AG10803 (cell line): ENCODE measurements around the gene SRSF2.
"Not testable (repeated sequence)": the region's sequence is repeated elsewhere in the genome, so short reads cannot be mapped to it uniquely, and the experiment has no call there.

Source experiments
- DNase-seq: peaks from one replicate; pipeline ENCODE4 v3.0.0; 2010; ENCODE audit warnings: low read depth
- H3K4me3 ChIP-seq: 2 replicates; pipeline ENCODE4 v1.5.1; 2011; ENCODE audit warnings: mild to moderate bottlenecking, low read length, control low read depth
- TF ChIP-seq, protein P1 (sequence below): conservative IDR thresholded peaks from 2 replicates; pipeline ENCODE4 v1.5.1; 2011; ENCODE audit warnings: mild to moderate bottlenecking, low read length, control low read depth, inconsistent platforms

SRSF2 gene

GRCh38 chr17:76716146-76716838 lies 20.8 kb downstream of the SRSF2 start:
- peak; percentile 100 for DNase-seq
- TF ChIP-seq, protein P1, sequence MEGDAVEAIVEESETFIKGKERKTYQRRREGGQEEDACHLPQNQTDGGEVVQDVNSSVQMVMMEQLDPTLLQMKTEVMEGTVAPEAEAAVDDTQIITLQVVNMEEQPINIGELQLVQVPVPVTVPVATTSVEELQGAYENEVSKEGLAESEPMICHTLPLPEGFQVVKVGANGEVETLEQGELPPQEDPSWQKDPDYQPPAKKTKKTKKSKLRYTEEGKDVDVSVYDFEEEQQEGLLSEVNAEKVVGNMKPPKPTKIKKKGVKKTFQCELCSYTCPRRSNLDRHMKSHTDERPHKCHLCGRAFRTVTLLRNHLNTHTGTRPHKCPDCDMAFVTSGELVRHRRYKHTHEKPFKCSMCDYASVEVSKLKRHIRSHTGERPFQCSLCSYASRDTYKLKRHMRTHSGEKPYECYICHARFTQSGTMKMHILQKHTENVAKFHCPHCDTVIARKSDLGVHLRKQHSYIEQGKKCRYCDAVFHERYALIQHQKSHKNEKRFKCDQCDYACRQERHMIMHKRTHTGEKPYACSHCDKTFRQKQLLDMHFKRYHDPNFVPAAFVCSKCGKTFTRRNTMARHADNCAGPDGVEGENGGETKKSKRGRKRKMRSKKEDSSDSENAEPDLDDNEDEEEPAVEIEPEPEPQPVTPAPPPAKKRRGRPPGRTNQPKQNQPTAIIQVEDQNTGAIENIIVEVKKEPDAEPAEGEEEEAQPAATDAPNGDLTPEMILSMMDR: no peak
- H3K4me3 ChIP-seq: peak overlapping the region; percentile 45

GRCh38 chr17:76715496-76715830 lies 21.7 kb downstream of the SRSF2 start:
- no peak for DNase-seq
- no peak overlapping the region for H3K4me3 ChIP-seq
- TF ChIP-seq, protein P1: peak; percentile 9; the same call in 1 of the 2 replicates

DNA sequence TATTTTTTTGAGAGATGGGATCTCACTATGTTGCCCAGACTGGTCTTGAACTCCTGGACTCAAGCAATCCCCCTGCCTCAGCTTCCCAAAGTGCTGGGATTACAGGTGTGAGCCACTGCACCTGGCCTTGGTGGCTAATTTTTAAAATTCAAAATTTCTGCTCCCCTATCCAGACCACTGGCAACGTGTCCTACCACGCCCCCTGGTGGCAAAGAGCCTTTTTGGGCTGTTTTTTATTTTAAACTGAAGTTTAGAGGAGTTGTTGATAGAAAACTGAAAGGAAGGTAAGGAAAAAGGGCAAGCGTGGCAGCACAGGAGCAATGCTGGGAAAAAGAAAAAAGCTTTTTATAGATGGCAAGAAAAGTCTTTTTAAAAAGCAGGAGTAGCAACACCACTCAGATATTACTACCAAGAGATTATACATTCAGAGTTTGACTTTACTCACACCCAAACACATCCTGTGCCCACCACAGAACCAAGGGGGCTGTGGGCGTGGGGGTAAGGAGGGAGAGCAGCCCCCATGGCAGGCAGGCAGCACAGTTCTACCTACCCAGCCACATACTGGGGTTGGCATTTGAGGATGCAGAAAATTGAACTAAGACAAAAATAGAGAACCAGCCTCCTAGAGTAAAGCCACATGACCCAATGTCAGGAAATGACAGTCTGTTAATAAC lies 22.2 kb downstream of the SRSF2 start:
- peak; percentile 54 for DNase-seq
- no peak overlapping the region for H3K4me3 ChIP-seq
- TF ChIP-seq, protein P1: peak; percentile 78

DNA sequence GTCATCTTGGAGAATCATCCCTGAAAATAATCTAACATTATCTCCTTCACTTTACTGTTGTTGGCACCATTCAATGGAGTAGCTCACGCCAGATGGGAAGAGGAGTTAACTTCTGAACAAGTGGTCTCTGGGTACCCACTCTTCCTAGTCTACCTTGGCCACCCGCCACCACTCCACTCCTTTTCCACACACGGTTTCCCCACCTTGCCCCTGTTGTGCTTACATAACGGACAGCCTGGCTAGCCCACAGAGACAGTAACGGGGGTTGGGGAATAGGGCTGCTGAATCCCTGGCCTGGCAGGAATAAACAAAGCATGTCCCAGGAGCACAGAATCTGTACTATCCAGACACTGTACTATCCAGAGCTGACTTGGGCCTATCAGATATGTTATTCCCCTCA lies 22.8 kb downstream of the SRSF2 start:
- DNase-seq: no peak
- no peak overlapping the region for H3K4me3 ChIP-seq
- TF ChIP-seq, protein P1: no peak

- no peak overlapping the region for H3K4me3 ChIP-seq
- TF ChIP-seq, protein P1: no peak
- no peak for DNase-seq
These were observed 23.4 kb downstream of the SRSF2 start for GRCh38 chr17:76713765-76714164.

- H3K4me3 ChIP-seq, DNase-seq: not testable (repeated sequence)
These were observed 24.8 kb downstream of the SRSF2 start for GRCh38 chr17:76712321-76712720.

DNA sequence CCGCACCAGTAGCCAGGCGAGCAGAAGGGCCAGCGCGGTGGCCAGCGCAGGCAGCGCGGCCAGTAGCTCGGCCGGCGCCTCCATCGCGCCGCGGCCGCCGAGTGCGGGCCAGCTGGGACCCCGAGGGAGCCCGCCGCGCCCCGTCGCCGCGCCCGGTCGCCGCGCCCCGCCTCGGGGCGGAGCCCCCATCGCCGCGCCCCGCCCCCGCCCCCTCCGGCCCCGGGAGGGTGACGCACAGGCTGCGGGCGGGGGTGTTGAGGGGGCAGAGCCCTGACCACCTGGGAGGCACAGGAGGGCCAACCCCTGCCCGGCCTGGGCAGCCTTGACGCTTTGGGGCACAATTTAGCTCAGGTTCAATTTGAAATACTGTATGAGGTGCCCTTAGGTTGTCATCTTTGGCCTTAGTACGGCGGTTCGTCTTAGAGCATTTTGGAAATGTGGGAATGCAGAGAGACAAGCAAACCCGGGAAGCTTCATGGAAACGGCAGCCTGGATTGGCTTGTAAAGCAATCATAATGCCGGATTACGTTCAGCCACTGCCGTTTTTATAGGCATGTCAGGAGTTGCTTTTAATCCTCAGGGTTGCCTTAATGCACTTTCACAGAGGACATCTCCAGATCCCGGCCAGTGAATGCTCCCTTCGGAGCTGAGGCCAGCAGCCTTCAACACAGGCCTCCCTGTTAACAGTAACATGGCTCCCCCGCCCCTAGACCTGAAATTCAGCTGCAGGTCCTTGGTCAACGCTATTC lies 26.1 kb downstream of the SRSF2 start, which contains the start of gene MXRA7:
TSS of gene MXRA7 (minus strand) at position 103 of the 749 bp plus-strand sequence. CDS start at position 84, 19 bp downstream.
- peak within 1 kb of the TSS; percentile 91 for H3K4me3 ChIP-seq
- TF ChIP-seq, protein P1: no peak
- DNase-seq: peak; percentile 65

- DNase-seq: peak; percentile 40
- peak overlapping the region; percentile 91 for H3K4me3 ChIP-seq
These were observed 26.9 kb downstream of the SRSF2 start for GRCh38 chr17:76709951-76710862.
